ENCODE data around the gene OR51D1.

- TF ChIP-seq CTCF (conservative IDR thresholded peaks at IDR 0.05; ENCODE audit: low read length), result no peak
- TF ChIP-seq EZH2phosphoT487 (IDR thresholded peaks at IDR 0.05; ENCODE audit: borderline replicate concordance), result no peak
These were observed 36.5 kb downstream of the OR51D1 start for GRCh38 chr11:4673781-4674180.

All from Loucy (cell line).